Smooth muscle cell (in vitro differentiated cells): Measurements from ENCODE around the gene SLC9C2. TPM values are rescaled to one million over a fixed set of nuclear protein-coding genes. Genes with fewer than 3 reads are reported as not detected.
"Not testable (repeated sequence)": the region's sequence is repeated elsewhere in the genome, so short reads cannot be mapped to it uniquely, and the experiment has no call there.

Experiments
- DNase-seq: peaks from one replicate; lab custom pipeline; 2025; ENCODE audit not compliant: unreplicated experiment; lab: John Stamatoyannopoulos, UW
- H2AFZ ChIP-seq: fragments of 200-600 bp; sonication (generic); 2 replicates; pipeline ENCODE4 v1.6.0; 2016; ENCODE audit warnings: antibody characterized with exemption, low read depth, mild to moderate bottlenecking
- H3F3A ChIP-seq: fragments of 200-600 bp; sonication (generic); 2 replicates; pipeline ENCODE4 v1.6.0; 2017; ENCODE audit warnings: antibody characterized with exemption, low read depth
- H3K27ac ChIP-seq: fragments of 200-600 bp; sonication (generic); 2 replicates; pipeline ENCODE4 v1.5.1; 2016; ENCODE audit warnings: low read depth, mild to moderate bottlenecking
- H3K27me3 ChIP-seq: fragments of 200-600 bp; sonication (generic); 2 replicates; pipeline ENCODE4 v1.6.1; 2016; ENCODE audit warnings: low read depth, mild to moderate bottlenecking
- H3K36me3 ChIP-seq: fragments of 200-600 bp; sonication (generic); 2 replicates; pipeline ENCODE4 v1.5.1; 2016; ENCODE audit warnings: low read depth
- H3K4me1 ChIP-seq: fragments of 200-600 bp; sonication (generic); 2 replicates; pipeline ENCODE4 v1.5.1; 2016; ENCODE audit warnings: low read depth
- H3K4me2 ChIP-seq: fragments of 200-600 bp; sonication (generic); 2 replicates; pipeline ENCODE4 v1.6.0; 2016; ENCODE audit warnings: mild to moderate bottlenecking
- H3K4me3 ChIP-seq: fragments of 200-600 bp; sonication (generic); 2 replicates; pipeline ENCODE4 v1.5.1; 2016; ENCODE audit warnings: mild to moderate bottlenecking
- H3K79me2 ChIP-seq: fragments of 200-600 bp; sonication (generic); 2 replicates; pipeline ENCODE4 v1.6.0; 2016; ENCODE audit warnings: low read depth, mild to moderate bottlenecking
- H3K9ac ChIP-seq: fragments of 200-600 bp; sonication (generic); 2 replicates; pipeline ENCODE4 v1.6.0; 2016; ENCODE audit warnings: low read depth
- H3K9me3 ChIP-seq: fragments of 200-600 bp; sonication (generic); replicated peaks from 2 replicates; pipeline ENCODE4 v1.5.1; 2016; ENCODE audit warnings: low read depth
- H4K20me1 ChIP-seq: fragments of 200-600 bp; sonication (generic); 2 replicates; pipeline ENCODE4 v1.6.0; 2016; ENCODE audit warnings: low read depth
- WGBS: methylation state at CpG from one replicate; pipeline ENCODE4 v1.1.7; 2016; ENCODE audit warnings: low lambda C conversion rate; 5-methylcytosine and 5-hydroxymethylcytosine counted together
- polyA plus RNA-seq: library from polyadenylated mRNA; unstranded; fragments of >200 nt; fragmentation: Nextera tagmentation; extraction: Ambion mirVana; gene quantifications from 2 replicates; pipeline ENCODE4 v1.2.1, GENCODE V29; 2016
- total RNA-seq: library from RNA; depleted of rRNA; stranded (reverse); fragments of >200 nt; gene quantifications from 2 replicates; pipeline ENCODE4 v1.2.3, GENCODE V29; 2014
- TF ChIP-seq, protein P1 (sequence below): fragments of 200-600 bp; sonication (generic); IDR thresholded peaks from 2 replicates; pipeline ENCODE4 v1.5.1; 2017; ENCODE audit warnings: borderline replicate concordance, mild to moderate bottlenecking, antibody characterized with exemption; ENCODE audit not compliant: insufficient read depth, poor library complexity, severe bottlenecking

Gene SLC9C2
- total RNA-seq (not detected in 2 replicates), polyA plus RNA-seq (0.35 TPM in 1 of 2 replicates, not detected in the other)

GRCh38 chr1:173603056-173603591, at the start of gene SLC9C2:
TSS of gene SLC9C2 (minus strand) at chr1:173603072. CDS start at chr1:173601776, 1,296 bp downstream.
- Histone ChIP-seq H3K27ac (peak within 1 kb of the TSS; percentile 28), H3F3A (no peaks in the 10 kb centered on the region), H2AFZ (peak within 1 kb of the TSS; percentile 52), H3K27me3 (no peaks in the 10 kb centered on the region), H3K9me3 (no peaks in the 10 kb centered on the region), H3K36me3 (no peaks in the 10 kb centered on the region), H4K20me1 (no peaks in the 10 kb centered on the region), H3K4me1 (no peaks in the 10 kb centered on the region), H3K4me2 (peak within 1 kb of the TSS; percentile 76), H3K79me2 (no peaks in the 10 kb centered on the region), H3K4me3 (peak within 1 kb of the TSS; percentile 36), H3K9ac (no peak within 1 kb of the TSS)
- TF ChIP-seq, protein P1, sequence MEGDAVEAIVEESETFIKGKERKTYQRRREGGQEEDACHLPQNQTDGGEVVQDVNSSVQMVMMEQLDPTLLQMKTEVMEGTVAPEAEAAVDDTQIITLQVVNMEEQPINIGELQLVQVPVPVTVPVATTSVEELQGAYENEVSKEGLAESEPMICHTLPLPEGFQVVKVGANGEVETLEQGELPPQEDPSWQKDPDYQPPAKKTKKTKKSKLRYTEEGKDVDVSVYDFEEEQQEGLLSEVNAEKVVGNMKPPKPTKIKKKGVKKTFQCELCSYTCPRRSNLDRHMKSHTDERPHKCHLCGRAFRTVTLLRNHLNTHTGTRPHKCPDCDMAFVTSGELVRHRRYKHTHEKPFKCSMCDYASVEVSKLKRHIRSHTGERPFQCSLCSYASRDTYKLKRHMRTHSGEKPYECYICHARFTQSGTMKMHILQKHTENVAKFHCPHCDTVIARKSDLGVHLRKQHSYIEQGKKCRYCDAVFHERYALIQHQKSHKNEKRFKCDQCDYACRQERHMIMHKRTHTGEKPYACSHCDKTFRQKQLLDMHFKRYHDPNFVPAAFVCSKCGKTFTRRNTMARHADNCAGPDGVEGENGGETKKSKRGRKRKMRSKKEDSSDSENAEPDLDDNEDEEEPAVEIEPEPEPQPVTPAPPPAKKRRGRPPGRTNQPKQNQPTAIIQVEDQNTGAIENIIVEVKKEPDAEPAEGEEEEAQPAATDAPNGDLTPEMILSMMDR: no peak
- WGBS: 38% methylated on average over 5 of the region's 5 CpGs
- DNase-seq: no peak

DNA sequence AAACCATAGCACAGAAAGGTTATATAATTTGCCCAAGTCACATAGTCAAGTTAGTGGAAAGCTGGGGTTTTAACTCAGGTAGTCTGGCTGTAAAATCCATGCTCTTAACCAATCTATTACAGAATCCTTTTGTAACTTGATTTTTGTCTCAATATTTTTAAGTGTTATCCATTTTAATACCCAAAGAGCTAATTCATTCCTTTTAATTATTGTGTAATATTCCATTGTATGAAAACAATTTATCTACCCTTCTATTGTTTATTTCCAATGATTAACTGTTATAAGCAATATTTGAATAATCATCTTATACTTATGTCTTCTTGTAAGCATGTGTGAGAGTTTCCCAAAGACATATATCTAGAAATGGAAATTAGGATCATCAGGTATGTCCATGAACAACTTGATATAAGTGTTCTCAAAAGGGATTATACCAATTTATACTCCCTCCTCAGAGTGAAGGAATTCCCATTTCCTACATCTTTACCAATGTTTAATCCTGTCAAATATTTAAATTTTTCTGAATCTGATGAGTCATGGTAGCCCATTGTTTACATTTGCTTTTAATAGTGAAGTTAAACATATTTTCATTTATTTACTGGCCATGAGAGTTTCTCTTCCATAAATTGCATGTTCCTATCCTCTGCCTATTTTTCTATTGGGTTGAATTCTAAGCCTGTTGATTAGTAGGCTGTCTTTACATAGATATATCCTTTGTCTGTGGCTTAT, 46.2 kb upstream of the SLC9C2 start:
- H3F3A ChIP-seq: no peaks in the 10 kb centered on the region
- peaks cover 11% of the 10 kb centered on the region for H3K4me1 ChIP-seq
- H3K27ac ChIP-seq: peak overlapping the region; percentile 36
- no peaks in the 10 kb centered on the region for H3K36me3 ChIP-seq
- H3K27me3 ChIP-seq: no peaks in the 10 kb centered on the region
- H4K20me1 ChIP-seq: peaks cover 86% of the 10 kb centered on the region
- H2AFZ ChIP-seq: no peak overlapping the region
- H3K79me2 ChIP-seq: peaks cover 89% of the 10 kb centered on the region
- TF ChIP-seq, protein P1: no peak
- H3K4me3 ChIP-seq: no peak overlapping the region
- no peak overlapping the region for H3K9ac ChIP-seq
- H3K4me2 ChIP-seq: peak overlapping the region; percentile 18
- H3K9me3 ChIP-seq: no peaks in the 10 kb centered on the region
- DNase-seq: no peak

- Histone ChIP-seq H3K27ac (peak overlapping the region; percentile 29), H3K27me3 (no peaks in the 10 kb centered on the region), H3K9me3 (no peaks in the 10 kb centered on the region), H3K4me1 (peaks cover 31% of the 10 kb centered on the region), H3K36me3 (no peaks in the 10 kb centered on the region), H2AFZ (no peak overlapping the region), H3K4me2 (peak overlapping the region; percentile 31), H4K20me1 (peaks cover 64% of the 10 kb centered on the region), H3K4me3 (no peak overlapping the region), H3K9ac (no peak overlapping the region), H3K79me2 (peaks cover 88% of the 10 kb centered on the region), H3F3A (no peaks in the 10 kb centered on the region)
- no peak for DNase-seq
- 57% methylated on average over 3 of the region's 3 CpGs for WGBS
- TF ChIP-seq, protein P1: no peak
These were observed 43.8 kb upstream of the SLC9C2 start for GRCh38 chr1:173646656-173647055.

- H3K27me3 ChIP-seq, DNase-seq, H3K9me3 ChIP-seq, H3K36me3 ChIP-seq: not testable (repeated sequence)
- WGBS: 81% methylated on average over 4 of the region's 4 CpGs
- H3K9ac ChIP-seq: peak overlapping the region; percentile 90
- peaks cover 28% of the 10 kb centered on the region for H4K20me1 ChIP-seq
- peak overlapping the region; percentile 43 for H3K4me3 ChIP-seq
- peaks cover 12% of the 10 kb centered on the region for H3F3A ChIP-seq
- peak overlapping the region; percentile 85 for H3K4me2 ChIP-seq
- H3K4me1 ChIP-seq: peaks cover 61% of the 10 kb centered on the region
- H3K27ac ChIP-seq: peak overlapping the region; percentile 99
- peaks cover 75% of the 10 kb centered on the region for H3K79me2 ChIP-seq
- H2AFZ ChIP-seq: peak overlapping the region; percentile 2
These were observed 39.7 kb upstream of the SLC9C2 start for GRCh38 chr1:173642450-173643139.
